ENCODE data around the gene FBXW8. TPM values are rescaled to one million over a fixed set of nuclear protein-coding genes. Genes with fewer than 3 reads are reported as not detected.

FBXW8 gene
- total and polyA plus RNA-seq, 4 donors = 1.9 to 7.1 (median 4.9) TPM

DNA sequence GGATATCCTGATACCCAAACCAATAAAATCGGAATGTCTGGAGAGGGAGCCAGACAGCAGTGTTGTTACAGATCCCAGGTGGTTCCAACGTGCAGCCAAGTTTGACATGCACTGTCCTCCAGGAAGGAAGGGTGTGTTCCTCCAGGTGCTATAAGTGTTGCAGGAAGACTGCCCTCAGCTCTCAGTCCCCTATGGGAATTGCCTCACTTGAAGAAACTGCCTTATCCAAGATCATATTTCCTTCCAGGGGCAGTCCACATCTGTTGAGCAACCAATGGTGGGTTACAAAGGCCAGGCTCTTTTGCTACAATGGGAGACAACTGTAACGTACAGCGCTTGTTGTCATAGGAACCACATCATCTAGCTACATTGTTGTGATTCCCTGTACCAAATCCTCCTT, 13.3 kb upstream of the FBXW8 start:
- no peaks in the 10 kb centered on the region for H3K4me1 ChIP-seq (ENCODE audit: control insufficient read depth in 4 of 4, insufficient read depth in 4 of 4, low read length in 3 of 4)
- peaks cover 0 to 9% (median 0%) of the 10 kb centered on the region in 4 donors for H3K27me3 ChIP-seq (ENCODE audit: control insufficient read depth in 4 of 4, insufficient read depth in 4 of 4, low read length in 3 of 4)
- no peak for DNase-seq (ENCODE audit: low spot score)
- H3K9me3 ChIP-seq (ENCODE audit: control insufficient read depth in 4 of 4, low read length in 3 of 4) = no peaks in the 10 kb centered on the region
- no peaks in the 10 kb centered on the region for H3K36me3 ChIP-seq (ENCODE audit: control insufficient read depth in 4 of 4, insufficient read depth in 3 of 4, low read depth in 1 of 4, low read length in 3 of 4)
- no peak overlapping the region for H3K27ac ChIP-seq (ENCODE audit: low read depth in 1 of 2, low read length in 2 of 2)
- 83% methylated on average over 4 of the region's 4 CpGs for WGBS
- no peak overlapping the region for H3K4me3 ChIP-seq (ENCODE audit: low read depth in 1 of 3, low read length in 3 of 3)
- no peak for TF ChIP-seq RXRA (IDR thresholded peaks at IDR 0.05)
- TF ChIP-seq, protein P1, sequence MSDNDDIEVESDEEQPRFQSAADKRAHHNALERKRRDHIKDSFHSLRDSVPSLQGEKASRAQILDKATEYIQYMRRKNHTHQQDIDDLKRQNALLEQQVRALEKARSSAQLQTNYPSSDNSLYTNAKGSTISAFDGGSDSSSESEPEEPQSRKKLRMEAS (IDR thresholded peaks at IDR 0.05) = no peak
- no peak for TF ChIP-seq FOXA1 (IDR thresholded peaks at IDR 0.05)
- TF ChIP-seq, protein P2, sequence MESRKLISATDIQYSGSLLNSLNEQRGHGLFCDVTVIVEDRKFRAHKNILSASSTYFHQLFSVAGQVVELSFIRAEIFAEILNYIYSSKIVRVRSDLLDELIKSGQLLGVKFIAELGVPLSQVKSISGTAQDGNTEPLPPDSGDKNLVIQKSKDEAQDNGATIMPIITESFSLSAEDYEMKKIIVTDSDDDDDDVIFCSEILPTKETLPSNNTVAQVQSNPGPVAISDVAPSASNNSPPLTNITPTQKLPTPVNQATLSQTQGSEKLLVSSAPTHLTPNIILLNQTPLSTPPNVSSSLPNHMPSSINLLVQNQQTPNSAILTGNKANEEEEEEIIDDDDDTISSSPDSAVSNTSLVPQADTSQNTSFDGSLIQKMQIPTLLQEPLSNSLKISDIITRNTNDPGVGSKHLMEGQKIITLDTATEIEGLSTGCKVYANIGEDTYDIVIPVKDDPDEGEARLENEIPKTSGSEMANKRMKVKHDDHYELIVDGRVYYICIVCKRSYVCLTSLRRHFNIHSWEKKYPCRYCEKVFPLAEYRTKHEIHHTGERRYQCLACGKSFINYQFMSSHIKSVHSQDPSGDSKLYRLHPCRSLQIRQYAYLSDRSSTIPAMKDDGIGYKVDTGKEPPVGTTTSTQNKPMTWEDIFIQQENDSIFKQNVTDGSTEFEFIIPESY (IDR thresholded peaks at IDR 0.05) = no peak
- TF ChIP-seq JUND (IDR thresholded peaks at IDR 0.05) = no peak
- no peak for TF ChIP-seq HNF4G (IDR thresholded peaks at IDR 0.05)
- no peak for TF ChIP-seq EGR1 (IDR thresholded peaks at IDR 0.05; ENCODE audit: low read depth in 2 of 2)
- TF ChIP-seq NR2F2 (IDR thresholded peaks at IDR 0.05) = no peak
- TF ChIP-seq HNF4A (conservative IDR thresholded peaks at IDR 0.05) = no peak
- TF ChIP-seq, protein P3, sequence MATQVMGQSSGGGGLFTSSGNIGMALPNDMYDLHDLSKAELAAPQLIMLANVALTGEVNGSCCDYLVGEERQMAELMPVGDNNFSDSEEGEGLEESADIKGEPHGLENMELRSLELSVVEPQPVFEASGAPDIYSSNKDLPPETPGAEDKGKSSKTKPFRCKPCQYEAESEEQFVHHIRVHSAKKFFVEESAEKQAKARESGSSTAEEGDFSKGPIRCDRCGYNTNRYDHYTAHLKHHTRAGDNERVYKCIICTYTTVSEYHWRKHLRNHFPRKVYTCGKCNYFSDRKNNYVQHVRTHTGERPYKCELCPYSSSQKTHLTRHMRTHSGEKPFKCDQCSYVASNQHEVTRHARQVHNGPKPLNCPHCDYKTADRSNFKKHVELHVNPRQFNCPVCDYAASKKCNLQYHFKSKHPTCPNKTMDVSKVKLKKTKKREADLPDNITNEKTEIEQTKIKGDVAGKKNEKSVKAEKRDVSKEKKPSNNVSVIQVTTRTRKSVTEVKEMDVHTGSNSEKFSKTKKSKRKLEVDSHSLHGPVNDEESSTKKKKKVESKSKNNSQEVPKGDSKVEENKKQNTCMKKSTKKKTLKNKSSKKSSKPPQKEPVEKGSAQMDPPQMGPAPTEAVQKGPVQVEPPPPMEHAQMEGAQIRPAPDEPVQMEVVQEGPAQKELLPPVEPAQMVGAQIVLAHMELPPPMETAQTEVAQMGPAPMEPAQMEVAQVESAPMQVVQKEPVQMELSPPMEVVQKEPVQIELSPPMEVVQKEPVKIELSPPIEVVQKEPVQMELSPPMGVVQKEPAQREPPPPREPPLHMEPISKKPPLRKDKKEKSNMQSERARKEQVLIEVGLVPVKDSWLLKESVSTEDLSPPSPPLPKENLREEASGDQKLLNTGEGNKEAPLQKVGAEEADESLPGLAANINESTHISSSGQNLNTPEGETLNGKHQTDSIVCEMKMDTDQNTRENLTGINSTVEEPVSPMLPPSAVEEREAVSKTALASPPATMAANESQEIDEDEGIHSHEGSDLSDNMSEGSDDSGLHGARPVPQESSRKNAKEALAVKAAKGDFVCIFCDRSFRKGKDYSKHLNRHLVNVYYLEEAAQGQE (IDR thresholded peaks at IDR 0.05) = no peak
- TF ChIP-seq SP1 (IDR thresholded peaks at IDR 0.05) = no peak
- TF ChIP-seq YY1 (IDR thresholded peaks at IDR 0.05) = no peak
- no peak overlapping the region for H3K9ac ChIP-seq (ENCODE audit: low read depth in 1 of 2, low read length in 2 of 2)

- H3K9me3 ChIP-seq (ENCODE audit: control insufficient read depth in 4 of 4, low read length in 3 of 4) = no peaks in the 10 kb centered on the region
- peaks cover 0 to 9% (median 0%) of the 10 kb centered on the region in 4 donors for H3K27me3 ChIP-seq (ENCODE audit: control insufficient read depth in 4 of 4, insufficient read depth in 4 of 4, low read length in 3 of 4)
- no peaks in the 10 kb centered on the region for H3K4me1 ChIP-seq (ENCODE audit: control insufficient read depth in 4 of 4, insufficient read depth in 4 of 4, low read length in 3 of 4)
- no peak overlapping the region for H3K9ac ChIP-seq (ENCODE audit: low read depth in 1 of 2, low read length in 2 of 2)
- no peak for DNase-seq (ENCODE audit: low spot score)
- 56% methylated on average over 3 of the region's 3 CpGs for WGBS
- no peak overlapping the region for H3K27ac ChIP-seq (ENCODE audit: low read depth in 1 of 2, low read length in 2 of 2)
- no peak overlapping the region for H3K4me3 ChIP-seq (ENCODE audit: low read depth in 1 of 3, low read length in 3 of 3)
- no peaks in the 10 kb centered on the region for H3K36me3 ChIP-seq (ENCODE audit: control insufficient read depth in 4 of 4, insufficient read depth in 3 of 4, low read depth in 1 of 4, low read length in 3 of 4)
- TF ChIP-seq HNF4A (conservative IDR thresholded peaks at IDR 0.05) (no peak), FOXA2 (IDR thresholded peaks at IDR 0.05) (no peak), HNF4G (IDR thresholded peaks at IDR 0.05) (no peak), YY1 (IDR thresholded peaks at IDR 0.05) (no peak), EGR1 (IDR thresholded peaks at IDR 0.05; ENCODE audit: low read depth in 2 of 2) (no peak), CTCF (IDR thresholded peaks at IDR 0.05; ENCODE audit: low read depth, low read length, missing input control) (no peak), NR2F2 (IDR thresholded peaks at IDR 0.05) (no peak), GABPA (IDR thresholded peaks at IDR 0.05 in 1 of 2, conservative IDR thresholded peaks at IDR 0.05 in 1 of 2) (no peak), FOXA1 (IDR thresholded peaks at IDR 0.05) (no peak), JUND (IDR thresholded peaks at IDR 0.05) (no peak), RAD21 (IDR thresholded peaks at IDR 0.05) (no peak), SP1 (IDR thresholded peaks at IDR 0.05) (no peak), ATF3 (IDR thresholded peaks at IDR 0.05) (no peak), RXRA (IDR thresholded peaks at IDR 0.05) (no peak)
- TF ChIP-seq, protein P1 (IDR thresholded peaks at IDR 0.05) = no peak
- TF ChIP-seq, protein P3 (IDR thresholded peaks at IDR 0.05) = no peak
- TF ChIP-seq, protein P2 (IDR thresholded peaks at IDR 0.05) = no peak
Observed at GRCh38 chr12:116898669-116899068, 12.1 kb upstream of the FBXW8 start.

Data from liver (tissue), 9 donors.